CD4-positive, alpha-beta T cell treated with Interleukin-21 for 1 hour (primary cell): ENCODE measurements around the gene PSKH1.
A peak's percentile ranks its signal among the peaks of the same experiment; 100 is the strongest.
"Not testable (repeated sequence)": the region's sequence is repeated elsewhere in the genome, so short reads cannot be mapped to it uniquely, and the experiment has no call there.

Source experiments
- DNase-seq: peaks from one replicate; pipeline ENCODE4 v3.0.0-alpha.2; 2020

The PSKH1 gene

GRCh38 chr16:67892899-67893742, at the start of gene PSKH1:
TSS of gene PSKH1 (plus strand) at chr16:67893254. CDS start at chr16:67908750, 15,496 bp downstream.
- peak; percentile 93 for DNase-seq

GRCh38 chr16:67843343-67843765, 49.7 kb upstream of the PSKH1 start:
- DNase-seq: no peak

GRCh38 chr16:67844497-67844896, 48.6 kb upstream of the PSKH1 start:
- DNase-seq: no peak

- DNase-seq: no peak
Measured at GRCh38 chr16:67845291-67846062, 47.6 kb upstream of the PSKH1 start.

- no peak for DNase-seq
Measured at GRCh38 chr16:67846063-67846319, 47.1 kb upstream of the PSKH1 start.

GRCh38 chr16:67846320-67847063, 46.6 kb upstream of the PSKH1 start, which contains the start of gene NUTF2:
TSS of gene NUTF2 (plus strand) at chr16:67846933. CDS start at chr16:67865131, 18,198 bp downstream.
- peak; percentile 96 for DNase-seq

- DNase-seq: no peak
Measured at GRCh38 chr16:67847064-67847861, 45.8 kb upstream of the PSKH1 start, which contains the start of gene CENPT. TSS of gene CENPT (minus strand) at chr16:67847693. CDS start at chr16:67833859, 13,834 bp downstream.

- DNase-seq: no peak
Measured at GRCh38 chr16:67848118-67848517, 44.9 kb upstream of the PSKH1 start.

GRCh38 chr16:67853670-67854069, 39.4 kb upstream of the PSKH1 start:
- DNase-seq: no peak

- DNase-seq: no peak
Measured at GRCh38 chr16:67855789-67856188, 37.3 kb upstream of the PSKH1 start.

GRCh38 chr16:67856927-67857546, 36.0 kb upstream of the PSKH1 start:
- DNase-seq: no peak

GRCh38 chr16:67857547-67858233, 35.4 kb upstream of the PSKH1 start:
- peak; percentile 37 for DNase-seq

GRCh38 chr16:67858500-67858899, 34.6 kb upstream of the PSKH1 start:
- no peak for DNase-seq

GRCh38 chr16:67860589-67861398, 32.3 kb upstream of the PSKH1 start:
- no peak for DNase-seq

- DNase-seq: no peak
Measured at GRCh38 chr16:67861877-67862276, 31.2 kb upstream of the PSKH1 start.

GRCh38 chr16:67862623-67863583, 30.2 kb upstream of the PSKH1 start:
- DNase-seq: no peak

GRCh38 chr16:67864044-67864443, 29.0 kb upstream of the PSKH1 start:
- not testable (repeated sequence) for DNase-seq

GRCh38 chr16:67864594-67864993, 28.5 kb upstream of the PSKH1 start:
- no peak for DNase-seq

- DNase-seq: peak; percentile 35
Measured at GRCh38 chr16:67865318-67865717, 27.7 kb upstream of the PSKH1 start.
